Measurements from ENCODE around the gene PDZD4.

Gene PDZD4

DNA sequence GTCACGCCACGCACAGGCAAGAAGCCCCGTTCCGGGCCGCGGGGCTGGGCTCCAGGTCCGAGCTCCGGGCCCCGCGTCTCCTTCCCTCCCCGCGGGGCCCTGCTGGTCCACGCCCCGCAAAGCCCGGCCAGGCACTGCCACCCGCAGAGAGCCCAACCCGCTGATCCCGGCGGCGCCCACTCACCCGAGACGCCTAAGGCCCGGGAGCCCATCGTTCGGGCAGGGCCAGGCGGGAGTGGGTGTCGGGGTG is 870 bp downstream of the PDZD4 start:
- no peak for TF ChIP-seq POLR2AphosphoS5 (IDR thresholded peaks at IDR 0.05; ENCODE audit: low read depth, low read length)
- no peak for TF ChIP-seq REST (IDR thresholded peaks at IDR 0.05; ENCODE audit: insufficient read depth in 1 of 2, low read depth in 2 of 2, low read length in 2 of 2)
- TF ChIP-seq SIN3A (IDR thresholded peaks at IDR 0.05; ENCODE audit: borderline replicate concordance, insufficient read depth, low read length), result no peak
- no peak for TF ChIP-seq FOXP2 (optimal IDR thresholded peaks at IDR 0.05; ENCODE audit: borderline replicate concordance, extremely low read depth, extremely low read length, insufficient read depth)
- no peak for TF ChIP-seq TAF1 (IDR thresholded peaks at IDR 0.05; ENCODE audit: borderline replicate concordance, insufficient read depth, low read length)

DNA sequence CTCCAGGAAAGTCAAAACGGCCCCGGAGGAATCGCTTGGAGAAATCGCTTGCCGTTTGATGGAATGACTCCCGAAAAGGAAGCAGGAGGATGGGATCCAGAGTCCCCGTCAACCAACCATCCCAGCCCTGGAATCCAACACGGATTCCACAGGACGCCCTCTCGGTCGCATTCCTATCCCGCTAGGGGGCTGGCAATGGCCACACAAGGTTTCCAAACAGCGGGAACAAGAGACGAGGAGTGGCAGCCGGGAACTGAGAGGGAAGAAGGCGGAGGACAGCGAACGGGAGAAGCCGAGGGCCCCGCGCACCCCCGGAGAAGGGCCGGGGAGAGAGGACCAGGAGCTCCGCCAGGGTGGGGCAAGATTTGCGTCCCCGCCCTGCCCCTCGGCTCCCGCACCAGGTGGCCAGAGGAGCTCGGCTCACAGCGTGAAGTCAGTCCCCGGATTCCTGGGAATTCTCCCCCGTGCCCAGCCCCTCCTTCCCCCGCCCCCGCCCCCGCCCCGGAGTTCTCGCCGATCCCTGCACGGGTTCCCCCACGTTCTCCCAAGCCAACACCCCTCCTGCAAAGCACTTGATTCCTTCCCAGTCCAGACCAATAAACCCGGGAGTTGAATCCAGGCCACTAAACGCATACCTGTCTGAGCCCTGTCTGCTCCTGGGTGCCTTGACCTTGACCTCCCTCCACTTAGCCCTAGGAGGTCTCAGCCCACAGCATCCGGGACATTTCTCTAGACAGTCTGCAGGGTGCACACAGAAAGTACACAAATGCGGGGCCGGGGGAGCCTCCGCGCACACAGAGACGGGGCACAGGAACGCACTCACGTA is 1.4 kb downstream of the PDZD4 start:
- no peak for TF ChIP-seq POLR2AphosphoS5 (IDR thresholded peaks at IDR 0.05; ENCODE audit: low read depth, low read length)
- TF ChIP-seq SIN3A (IDR thresholded peaks at IDR 0.05; ENCODE audit: borderline replicate concordance, insufficient read depth, low read length), result no peak
- no peak for TF ChIP-seq FOXP2 (optimal IDR thresholded peaks at IDR 0.05; ENCODE audit: borderline replicate concordance, extremely low read depth, extremely low read length, insufficient read depth)
- TF ChIP-seq REST (IDR thresholded peaks at IDR 0.05; ENCODE audit: insufficient read depth in 1 of 2, low read depth in 2 of 2, low read length in 2 of 2), result no peak
- TF ChIP-seq TAF1 (IDR thresholded peaks at IDR 0.05; ENCODE audit: borderline replicate concordance, insufficient read depth, low read length), result no peak

GRCh38 chrX:153828308-153828707 is 2.0 kb downstream of the PDZD4 start:
- TF ChIP-seq FOXP2 (optimal IDR thresholded peaks at IDR 0.05; ENCODE audit: borderline replicate concordance, extremely low read depth, extremely low read length, insufficient read depth), result no peak

DNA sequence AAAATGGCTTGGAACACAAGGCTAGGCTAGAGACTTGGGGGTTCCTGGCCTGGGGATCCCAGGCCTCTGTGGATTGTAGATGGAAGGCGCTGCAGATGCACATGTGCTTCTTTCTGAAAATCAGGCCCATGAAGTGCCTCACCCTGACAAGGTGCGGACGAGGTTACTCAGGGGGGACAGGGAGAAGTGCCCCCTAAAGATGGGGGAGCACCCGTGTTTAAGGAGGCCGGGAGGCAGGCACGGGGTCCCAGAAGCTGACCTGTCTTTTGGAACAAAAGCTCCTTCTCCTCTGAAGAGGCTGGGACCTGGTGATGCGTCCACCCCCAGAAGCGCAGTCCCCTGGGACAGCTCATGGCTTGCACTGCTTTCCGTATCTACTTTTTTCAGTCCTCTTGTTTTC is 2.4 kb downstream of the PDZD4 start:
- TF ChIP-seq POLR2AphosphoS5 (IDR thresholded peaks at IDR 0.05; ENCODE audit: low read depth, low read length), result no peak
- no peak for TF ChIP-seq REST (IDR thresholded peaks at IDR 0.05; ENCODE audit: insufficient read depth in 1 of 2, low read depth in 2 of 2, low read length in 2 of 2)
- TF ChIP-seq SIN3A (IDR thresholded peaks at IDR 0.05; ENCODE audit: borderline replicate concordance, insufficient read depth, low read length), result no peak
- TF ChIP-seq TAF1 (IDR thresholded peaks at IDR 0.05; ENCODE audit: borderline replicate concordance, insufficient read depth, low read length), result no peak
- no peak for TF ChIP-seq FOXP2 (optimal IDR thresholded peaks at IDR 0.05; ENCODE audit: borderline replicate concordance, extremely low read depth, extremely low read length, insufficient read depth)

DNA sequence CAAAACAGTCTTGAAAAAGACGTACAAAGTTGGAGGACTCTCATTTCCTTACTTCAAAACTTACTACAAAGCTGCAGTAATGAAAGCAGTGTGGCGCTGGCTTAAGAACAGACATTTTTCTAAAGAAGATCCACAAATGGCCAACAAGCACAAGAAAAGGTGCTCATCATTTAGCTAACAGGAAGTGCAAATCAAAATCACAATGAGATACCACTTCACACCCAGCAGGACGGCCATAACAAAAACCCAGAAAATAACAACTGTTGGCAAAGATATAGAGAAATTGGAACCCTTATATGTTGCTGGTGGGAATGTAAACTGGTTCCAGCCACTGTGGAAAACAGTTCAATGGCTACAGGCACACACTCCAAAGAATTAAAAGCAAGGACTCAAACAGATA is 3.3 kb downstream of the PDZD4 start:
- TF ChIP-seq TAF1 (IDR thresholded peaks at IDR 0.05; ENCODE audit: borderline replicate concordance, insufficient read depth, low read length) (no peak), FOXP2 (optimal IDR thresholded peaks at IDR 0.05; ENCODE audit: borderline replicate concordance, extremely low read depth, extremely low read length, insufficient read depth) (no peak), POLR2AphosphoS5 (IDR thresholded peaks at IDR 0.05; ENCODE audit: low read depth, low read length) (no peak), REST (IDR thresholded peaks at IDR 0.05; ENCODE audit: insufficient read depth in 1 of 2, low read depth in 2 of 2, low read length in 2 of 2) (no peak), SIN3A (IDR thresholded peaks at IDR 0.05; ENCODE audit: borderline replicate concordance, insufficient read depth, low read length) (no peak)
